Small intestine (tissue), 16 donors: ENCODE results near the gene ACTA1. TPM values are rescaled to one million over a fixed set of nuclear protein-coding genes. Genes with fewer than 3 reads are reported as not detected.
"Not testable (repeated sequence)": the region's sequence is repeated elsewhere in the genome, so short reads cannot be mapped to it uniquely, and the experiment has no call there.

Experiments
- DNase-seq, 2 donors: peaks; one replicate each; pipeline versions ENCODE4 v3.0.0 to v3.0.0-alpha.2; 2013
- FAIRE-seq: peaks from 2 replicates; lab custom pipeline; 2012; peaks lifted over from hg19 to GRCh38; lab: Jason Lieb, UNC
- H3K27ac ChIP-seq, 3 donors: one replicate each; pipeline ENCODE4 v1.5.1; 2013; ENCODE audit warnings: low read length in 2 of 3, mild to moderate bottlenecking in 2 of 3, control low read depth in 1 of 3, inconsistent platforms in 1 of 3, low read depth in 1 of 3, moderate library complexity in 1 of 3
- H3K27me3 ChIP-seq, 3 donors: one replicate each; pipeline ENCODE4 v1.6.1; 2013; ENCODE audit warnings: low read length in 3 of 3, inconsistent platforms in 1 of 3; ENCODE audit not compliant: control insufficient read depth in 3 of 3, insufficient read depth in 3 of 3
- H3K36me3 ChIP-seq, 3 donors: one replicate each; pipeline ENCODE4 v1.6.1; 2013; ENCODE audit warnings: low read length in 3 of 3, inconsistent platforms in 1 of 3, low read depth in 1 of 3, mild to moderate bottlenecking in 1 of 3, moderate library complexity in 1 of 3; ENCODE audit not compliant: control insufficient read depth in 3 of 3, insufficient read depth in 2 of 3
- H3K4me1 ChIP-seq, 3 donors: one replicate each; pipeline ENCODE4 v1.6.1; 2013; ENCODE audit warnings: low read length in 2 of 3, inconsistent platforms in 1 of 3, low read depth in 1 of 3, mild to moderate bottlenecking in 1 of 3, moderate library complexity in 1 of 3; ENCODE audit not compliant: control insufficient read depth in 3 of 3, insufficient read depth in 2 of 3
- H3K4me3 ChIP-seq, 3 donors: one replicate each; pipeline ENCODE4 v1.5.1; 2013; ENCODE audit warnings: low read length in 3 of 3, control low read depth in 1 of 3, inconsistent platforms in 1 of 3, low read depth in 1 of 3, mild to moderate bottlenecking in 1 of 3, moderate library complexity in 1 of 3
- H3K9me3 ChIP-seq, 2 donors: one replicate each; pipeline ENCODE4 v1.6.1; 2013; ENCODE audit warnings: low read depth in 1 of 2, low read length in 1 of 2; ENCODE audit not compliant: control insufficient read depth in 2 of 2, insufficient read depth in 1 of 2
- WGBS, 3 donors: extraction: QIAGEN DNeasy Blood & Tissue Kit; methylation state at CpG; one replicate each; pipeline ENCODE4 v1.1.7; 2013; 5-methylcytosine and 5-hydroxymethylcytosine counted together
- long read RNA-seq, 10 donors: transcript quantifications; one replicate each; lab custom pipeline, GENCODE V29; 2026
- polyA plus RNA-seq, 4 donors: library from polyadenylated mRNA; stranded (reverse) in 3 of 4; unstranded in 1 of 4; fragments of 200-250 nt in 3 of 4; fragments of 120-200 nt in 1 of 4; gene quantifications; one replicate each; pipeline versions ENCODE4 v1.2.1 to v1.2.3, GENCODE V29; 2013
- donor health status: healthy with polysubstance abuse.
- donor health status: control.
- donor health status: control.
- donor health status: Bipolar disorder and iron deficiency.
- donor health status: healthy.

The ACTA1 gene
- polyA plus RNA-seq = 10 to 100 TPM in 3 of 4 donors, under 1 TPM in 1; 0.33 to 37.3 (median 26.6) TPM
- long read RNA-seq, donor 1 = 0 reads
- long read RNA-seq, donor 2 = 0 reads
- long read RNA-seq, donor 3 = 0 reads
- long read RNA-seq, donor 4, partial matches to known transcripts = 0 of 1 reads
- long read RNA-seq, donor 4, other reads (novel, unspliced or antisense) = 0 of 1 reads
- long read RNA-seq, donor 5, transcript ACTA1-202 (7 exons, 1,491 nt) = major isoform, 8 of 17 reads
- long read RNA-seq, donor 5, partial matches to known transcripts = 9 of 17 reads
- long read RNA-seq, donor 5, other reads (novel, unspliced or antisense) = 0 of 17 reads
- long read RNA-seq, donor 6, partial matches to known transcripts = 0 of 4 reads
- long read RNA-seq, donor 6, other reads (novel, unspliced or antisense) = 0 of 4 reads
- long read RNA-seq, donor 7 = 0 reads
- long read RNA-seq, donor 8, transcript ACTA1-202 (7 exons, 1,491 nt) = major isoform, 139 of 206 reads
- long read RNA-seq, donor 8, partial matches to known transcripts = 67 of 206 reads
- long read RNA-seq, donor 8, other reads (novel, unspliced or antisense) = 0 of 206 reads
- long read RNA-seq, donor 9 = 0 reads
- long read RNA-seq, donor 10 = 0 reads

- DNase-seq = no peak
- H3K4me1 ChIP-seq = peaks cover 0 to 3% (median 0%) of the 10 kb centered on the region in 3 donors
- WGBS, 3 donors = 3 to 5% (median 4%) methylated on average over 49 to 51 of the region's 51 CpGs
- H3K27ac ChIP-seq = no peak within 1 kb of the TSS
- H3K27me3 ChIP-seq = peaks cover 19 to 70% (median 46%) of the 10 kb centered on the region in 3 donors
- H3K9me3 ChIP-seq = peaks cover 0 to 3% of the 10 kb centered on the region in 2 donors
- no peaks in the 10 kb centered on the region for H3K36me3 ChIP-seq
- H3K4me3 ChIP-seq = no peak within 1 kb of the TSS
- FAIRE-seq = no peak
Measured at GRCh38 chr1:229434005-229434640, at the start of gene ACTA1. Gene ACTA1 (minus strand): TSS chr1:229434094. CDS start chr1:229433115, 979 bp downstream.

GRCh38 chr1:229482511-229482910, 48.6 kb upstream of the ACTA1 start:
- WGBS, 3 donors = 94 to 98% (median 97%) methylated on average over 5 of the region's 5 CpGs
- no peak overlapping the region for H3K4me3 ChIP-seq
- DNase-seq (no peak), FAIRE-seq (no peak)
- no peaks in the 10 kb centered on the region for H3K9me3 ChIP-seq
- no peaks in the 10 kb centered on the region for H3K27me3 ChIP-seq
- H3K27ac ChIP-seq = no peak overlapping the region
- no peaks in the 10 kb centered on the region for H3K4me1 ChIP-seq
- peaks cover 12 to 35% (median 13%) of the 10 kb centered on the region in 3 donors for H3K36me3 ChIP-seq

GRCh38 chr1:229480495-229480894, 46.6 kb upstream of the ACTA1 start:
- DNase-seq = no peak
- Histone ChIP-seq H3K4me3 (no peak overlapping the region), H3K4me1 (no peaks in the 10 kb centered on the region), H3K27me3 (no peaks in the 10 kb centered on the region), H3K9me3 (no peaks in the 10 kb centered on the region), H3K27ac (no peak overlapping the region), H3K36me3 (peaks cover 11 to 39% (median 11%) of the 10 kb centered on the region in 3 donors)
- no peak for FAIRE-seq
- WGBS, 3 donors = 92 to 94% (median 92%) methylated on average over 7 of the region's 7 CpGs

- Histone ChIP-seq H3K36me3 (peaks cover 11 to 41% (median 11%) of the 10 kb centered on the region in 3 donors), H3K27me3 (no peaks in the 10 kb centered on the region), H3K27ac (no peak overlapping the region), H3K9me3 (no peaks in the 10 kb centered on the region), H3K4me1 (no peaks in the 10 kb centered on the region), H3K4me3 (no peak overlapping the region)
- no peak for FAIRE-seq
- DNase-seq = no peak
- 69 to 77% (median 76%) methylated on average over 10 of the region's 10 CpGs for WGBS, 3 donors
Measured at GRCh38 chr1:229479660-229480399, 45.9 kb upstream of the ACTA1 start.

- H3K36me3 ChIP-seq = peaks cover 11 to 43% (median 13%) of the 10 kb centered on the region in 3 donors
- H3K4me1 ChIP-seq = no peaks in the 10 kb centered on the region
- no peaks in the 10 kb centered on the region for H3K9me3 ChIP-seq
- 89 to 97% (median 91%) methylated on average over 1 of the region's 1 CpG for WGBS, 3 donors
- H3K27ac ChIP-seq = no peak overlapping the region
- H3K4me3 ChIP-seq = no peak overlapping the region
- FAIRE-seq = no peak
- no peak for DNase-seq
- H3K27me3 ChIP-seq = no peaks in the 10 kb centered on the region
Measured at GRCh38 chr1:229478852-229479251, 45.0 kb upstream of the ACTA1 start.

GRCh38 chr1:229475859-229476258, 42.0 kb upstream of the ACTA1 start:
- WGBS, 3 donors = 95 to 99% (median 96%) methylated on average over 13 of the region's 13 CpGs
- FAIRE-seq, DNase-seq, H3K27ac ChIP-seq, H3K27me3 ChIP-seq, H3K9me3 ChIP-seq, H3K4me1 ChIP-seq, H3K4me3 ChIP-seq: not testable (repeated sequence)
- peaks cover 11 to 42% (median 14%) of the 10 kb centered on the region in 3 donors for H3K36me3 ChIP-seq

DNA sequence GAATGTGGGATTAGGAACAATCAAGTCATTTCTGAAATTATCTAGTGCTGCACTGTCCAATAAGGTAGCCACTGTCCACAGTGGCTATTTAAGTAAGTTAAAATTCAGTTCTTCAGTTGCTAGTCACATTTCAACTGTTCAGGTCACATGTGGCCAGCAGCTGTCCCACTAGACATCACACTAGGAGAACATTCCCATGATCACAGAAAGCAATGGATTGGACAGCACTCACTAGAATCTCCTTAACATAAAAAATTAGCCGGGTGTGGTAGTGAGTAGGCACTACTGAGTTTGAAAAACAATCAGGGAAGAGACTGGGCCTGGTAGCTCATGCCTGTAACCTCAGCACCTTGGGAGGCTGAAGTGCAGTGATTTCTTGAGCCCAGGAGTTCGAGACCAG, 40.6 kb upstream of the ACTA1 start:
- no peak overlapping the region for H3K4me3 ChIP-seq
- H3K27me3 ChIP-seq = no peaks in the 10 kb centered on the region
- DNase-seq (no peak), FAIRE-seq (no peak)
- H3K9me3 ChIP-seq = no peaks in the 10 kb centered on the region
- H3K36me3 ChIP-seq = peaks cover 9 to 53% (median 18%) of the 10 kb centered on the region in 3 donors
- H3K4me1 ChIP-seq = no peaks in the 10 kb centered on the region
- 91 to 98% (median 95%) methylated on average over 2 of the region's 2 CpGs for WGBS, 3 donors
- H3K27ac ChIP-seq = no peak overlapping the region

DNA sequence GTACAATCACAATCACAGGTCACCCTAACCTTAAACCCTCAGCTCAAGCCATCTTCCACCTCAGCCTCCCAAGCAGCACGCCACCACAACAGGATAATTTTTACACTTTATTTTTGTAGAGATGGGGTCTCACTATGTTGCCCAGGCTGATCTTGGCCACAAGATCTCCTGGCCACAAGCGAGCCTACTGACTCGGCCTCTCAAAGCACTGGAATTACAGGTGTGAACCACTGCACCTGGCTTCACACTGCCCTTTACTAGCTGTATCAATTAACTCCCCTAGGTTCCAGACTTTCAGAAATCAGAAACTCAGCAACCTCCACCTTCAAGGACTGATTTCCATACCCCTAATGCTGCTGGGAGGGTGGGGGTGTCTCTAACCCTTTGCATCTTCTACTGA, 37.3 kb upstream of the ACTA1 start:
- H3K27me3 ChIP-seq = no peaks in the 10 kb centered on the region
- no peak overlapping the region for H3K4me3 ChIP-seq
- DNase-seq (no peak), FAIRE-seq (no peak)
- no peaks in the 10 kb centered on the region for H3K4me1 ChIP-seq
- no peaks in the 10 kb centered on the region for H3K9me3 ChIP-seq
- peaks cover 8 to 57% (median 17%) of the 10 kb centered on the region in 3 donors for H3K36me3 ChIP-seq
- WGBS, 3 donors = 96 to 100% (median 97%) methylated on average over 3 of the region's 3 CpGs
- no peak overlapping the region for H3K27ac ChIP-seq
